OCI-LY7 (cell line): ENCODE data around the gene GTF3C4. TPM values are rescaled to one million over a fixed set of nuclear protein-coding genes. Genes with fewer than 3 reads are reported as not detected.

Source experiments
- BruUV-seq: library from RNA; stranded (reverse); fragments of 400-500 nt; replicated peaks from 2 replicates; lab custom pipeline; 2021; lab: Mats Ljungman, UMichigan
- CTCF ChIA-PET: fragments of 300-600 bp; sonication (Branson Sonifier 250); formaldehyde crosslinking; loops from one replicate; lab custom pipeline; 2022; ENCODE audit warnings: antibody characterized with exemption; ENCODE audit not compliant: unreplicated experiment; lab: Charles Lee
- POLR2A ChIA-PET: fragments of 300-600 bp; sonication (Branson Sonifier 250); formaldehyde crosslinking; loops from one replicate; lab custom pipeline; 2022; ENCODE audit warnings: antibody characterized with exemption; lab: Charles Lee
- DNase-seq: peaks from one replicate; pipeline ENCODE4 v3.0.0-alpha.2; 2015; ENCODE audit warnings: low spot score
- H2AFZ ChIP-seq: fragments of 200-600 bp; sonication (generic), shearing (Covaris generic); 2 replicates; pipeline ENCODE4 v1.6.1; 2014; ENCODE audit warnings: mild to moderate bottlenecking, antibody characterized with exemption, low read length, moderate library complexity
- H3K27ac ChIP-seq: fragments of 200-600 bp; sonication (generic); 2 replicates; pipeline ENCODE4 v1.5.1; 2014; ENCODE audit warnings: mixed run types, low read depth, mild to moderate bottlenecking, moderate library complexity, low read length, inconsistent platforms; ENCODE audit not compliant: poor library complexity, severe bottlenecking
- H3K36me3 ChIP-seq: fragments of 200-600 bp; sonication (generic); 2 replicates; pipeline ENCODE4 v1.6.1; 2014; ENCODE audit warnings: mild to moderate bottlenecking, antibody characterized with exemption, low read length, moderate library complexity, mixed read lengths; ENCODE audit not compliant: insufficient read depth
- H3K4me1 ChIP-seq: fragments of 200-600 bp; sonication (generic); 2 replicates; pipeline ENCODE4 v1.5.1; 2014; ENCODE audit warnings: mild to moderate bottlenecking, low read length; ENCODE audit not compliant: insufficient read depth, poor library complexity, severe bottlenecking
- H3K4me2 ChIP-seq: fragments of 200-600 bp; sonication (generic); 2 replicates; pipeline ENCODE4 v1.6.1; 2014; ENCODE audit warnings: mild to moderate bottlenecking, low read length
- H3K4me3 ChIP-seq: fragments of 200-600 bp; sonication (generic); 2 replicates; pipeline ENCODE4 v1.5.1; 2014; ENCODE audit warnings: mild to moderate bottlenecking, low read depth, low read length; ENCODE audit not compliant: poor library complexity, severe bottlenecking
- H3K79me2 ChIP-seq: fragments of 200-600 bp; sonication (generic); 2 replicates; pipeline ENCODE4 v1.6.1; 2016; ENCODE audit warnings: low read depth, mild to moderate bottlenecking, low read length, moderate library complexity, mixed read lengths; ENCODE audit not compliant: insufficient read depth
- H3K9me2 ChIP-seq: fragments of 200-600 bp; sonication (generic); 2 replicates; pipeline ENCODE4 v1.6.1; 2016; ENCODE audit warnings: mild to moderate bottlenecking, low read length, mixed read lengths; ENCODE audit not compliant: insufficient read depth
- H3K9me3 ChIP-seq: fragments of 200-600 bp; sonication (generic); 2 replicates; pipeline ENCODE4 v1.6.1; 2014; ENCODE audit warnings: mild to moderate bottlenecking, mixed run types, low read length, mixed read lengths
- H4K20me1 ChIP-seq: fragments of 200-600 bp; sonication (generic); 2 replicates; pipeline ENCODE4 v1.6.1; 2014; ENCODE audit warnings: mild to moderate bottlenecking, antibody characterized with exemption, low read length, moderate library complexity, mixed read lengths; ENCODE audit not compliant: insufficient read depth
- EZH2phosphoT487 ChIP-seq: fragments of 200-600 bp; sonication (generic); IDR thresholded peaks from 2 replicates; pipeline ENCODE4 v1.6.1; 2018; ENCODE audit warnings: low read depth, borderline replicate concordance, mild to moderate bottlenecking, mixed run types, antibody characterized with exemption, low read length, moderate library complexity, mixed read lengths
- intact Hi-C: fragments of 100-400 bp; cut with micrococcal nuclease; formaldehyde crosslinking; loops from one replicate; pipeline ENCODE4 v1.10.0; 2022; ENCODE audit not compliant: unreplicated experiment
- total RNA-seq, 2 experiments: library from RNA; depleted of rRNA in 1 of 2; stranded (reverse); fragments of >200 nt in 1 of 2; shearing (Covaris generic) in 1 of 2; gene quantifications; 2 replicates each; pipeline ENCODE4 v1.2.3, GENCODE V29; 2014 to 2022
- TF ChIP-seq, protein P1 (sequence below): fragments of 200-600 bp; sonication (generic); conservative IDR thresholded peaks from 2 replicates; pipeline ENCODE4 v1.5.1; 2014; ENCODE audit warnings: mild to moderate bottlenecking, antibody characterized with exemption, low read length, moderate library complexity, mixed read lengths

The GTF3C4 gene
- total RNA-seq, 2 experiments from 2014 or later: 15.7 to 19.0 TPM

DNA sequence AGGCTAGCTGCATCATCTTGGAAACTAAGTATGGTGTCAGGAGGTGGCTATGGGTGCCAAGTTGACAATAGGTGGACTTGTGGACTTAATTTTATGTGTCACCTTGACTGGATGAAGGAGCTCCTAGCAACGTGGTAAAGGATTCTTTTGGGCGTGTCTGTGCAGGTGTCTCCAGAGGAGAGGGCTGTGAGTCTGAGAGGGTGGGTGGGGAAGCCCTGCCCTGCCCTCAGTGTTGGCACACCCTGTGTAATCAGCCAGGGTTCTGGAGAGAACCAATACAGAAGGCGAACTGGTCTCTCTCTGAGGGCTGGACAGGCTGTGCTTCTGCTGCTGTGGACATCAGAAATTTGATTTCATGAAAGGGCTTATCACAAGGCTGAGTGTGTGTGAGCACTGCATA is 61.0 kb downstream of the GTF3C4 start:
- no peak overlapping the region for H3K4me3 ChIP-seq
- no peak overlapping the region for H2AFZ ChIP-seq
- H3K9me2 ChIP-seq: no peaks in the 10 kb centered on the region
- no peaks in the 10 kb centered on the region for H3K79me2 ChIP-seq
- BruUV-seq: no TSS peak
- DNase-seq: no peak
- TF ChIP-seq EZH2phosphoT487: no peak
- TF ChIP-seq, protein P1, sequence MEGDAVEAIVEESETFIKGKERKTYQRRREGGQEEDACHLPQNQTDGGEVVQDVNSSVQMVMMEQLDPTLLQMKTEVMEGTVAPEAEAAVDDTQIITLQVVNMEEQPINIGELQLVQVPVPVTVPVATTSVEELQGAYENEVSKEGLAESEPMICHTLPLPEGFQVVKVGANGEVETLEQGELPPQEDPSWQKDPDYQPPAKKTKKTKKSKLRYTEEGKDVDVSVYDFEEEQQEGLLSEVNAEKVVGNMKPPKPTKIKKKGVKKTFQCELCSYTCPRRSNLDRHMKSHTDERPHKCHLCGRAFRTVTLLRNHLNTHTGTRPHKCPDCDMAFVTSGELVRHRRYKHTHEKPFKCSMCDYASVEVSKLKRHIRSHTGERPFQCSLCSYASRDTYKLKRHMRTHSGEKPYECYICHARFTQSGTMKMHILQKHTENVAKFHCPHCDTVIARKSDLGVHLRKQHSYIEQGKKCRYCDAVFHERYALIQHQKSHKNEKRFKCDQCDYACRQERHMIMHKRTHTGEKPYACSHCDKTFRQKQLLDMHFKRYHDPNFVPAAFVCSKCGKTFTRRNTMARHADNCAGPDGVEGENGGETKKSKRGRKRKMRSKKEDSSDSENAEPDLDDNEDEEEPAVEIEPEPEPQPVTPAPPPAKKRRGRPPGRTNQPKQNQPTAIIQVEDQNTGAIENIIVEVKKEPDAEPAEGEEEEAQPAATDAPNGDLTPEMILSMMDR: no peak
- ChIA-PET CTCF (no interaction called here), POLR2A (no interaction called here)
- no peaks in the 10 kb centered on the region for H3K36me3 ChIP-seq
- no peaks in the 10 kb centered on the region for H3K9me3 ChIP-seq
- no peak overlapping the region for H3K4me2 ChIP-seq
- intact Hi-C loops: no loop called here
- no peaks in the 10 kb centered on the region for H3K4me1 ChIP-seq
- no peaks in the 10 kb centered on the region for H4K20me1 ChIP-seq
- H3K27ac ChIP-seq: no peak overlapping the region

DNA sequence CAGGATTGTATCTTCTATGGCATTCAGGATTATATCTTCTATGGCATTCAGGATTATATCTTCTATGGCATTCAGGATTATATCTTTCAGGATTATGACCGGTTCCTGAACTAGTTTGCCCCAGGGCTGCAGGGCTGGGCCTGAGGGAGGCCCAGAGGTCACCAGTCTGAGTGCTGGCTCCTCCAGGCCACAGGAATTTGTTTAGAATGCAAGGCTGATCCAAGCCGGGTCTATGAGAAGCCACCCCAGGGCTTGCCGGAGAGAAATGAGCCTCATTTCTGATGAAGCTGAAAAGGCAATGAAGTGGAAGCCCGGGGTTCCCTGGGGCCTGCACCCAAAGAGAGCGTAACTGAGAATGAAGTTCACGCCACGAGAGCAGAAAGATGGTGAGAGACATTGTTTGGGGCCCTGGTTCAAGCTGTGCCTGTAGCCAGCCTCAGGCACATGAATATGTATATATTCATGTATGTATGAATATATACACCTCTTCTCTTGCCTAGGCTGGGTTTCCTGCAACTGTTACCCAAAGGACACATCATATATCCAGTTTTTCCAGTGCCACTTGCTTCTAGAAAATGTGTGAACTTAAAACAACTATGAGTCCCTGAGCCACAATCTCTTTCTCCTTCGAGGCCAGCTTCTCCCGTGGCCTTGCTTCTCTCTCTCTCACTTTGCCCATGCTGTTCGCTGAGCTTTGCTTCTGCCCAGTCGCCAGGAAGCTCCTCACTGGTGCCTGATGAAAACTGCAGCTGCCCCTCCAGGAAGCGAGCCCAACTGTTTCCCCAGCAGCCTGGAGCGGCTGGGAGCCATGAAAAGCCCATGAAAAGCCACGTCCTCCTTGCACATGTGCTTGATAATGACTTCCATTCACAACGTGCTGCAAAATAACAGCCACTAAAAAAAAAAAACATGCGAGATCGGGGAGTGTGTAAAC is 62.3 kb downstream of the GTF3C4 start:
- Histone ChIP-seq H3K4me1 (no peaks in the 10 kb centered on the region), H3K4me2 (no peak overlapping the region), H3K9me2 (no peaks in the 10 kb centered on the region), H3K79me2 (no peaks in the 10 kb centered on the region), H4K20me1 (no peaks in the 10 kb centered on the region), H3K4me3 (no peak overlapping the region), H2AFZ (no peak overlapping the region), H3K36me3 (no peaks in the 10 kb centered on the region), H3K27ac (no peak overlapping the region), H3K9me3 (no peaks in the 10 kb centered on the region)
- intact Hi-C loops: no loop called here
- no peak for DNase-seq
- no TSS peak for BruUV-seq
- TF ChIP-seq, protein P1: no peak
- no peak for TF ChIP-seq EZH2phosphoT487
- CTCF ChIA-PET: no interaction called here
- POLR2A ChIA-PET: no interaction called here

DNA sequence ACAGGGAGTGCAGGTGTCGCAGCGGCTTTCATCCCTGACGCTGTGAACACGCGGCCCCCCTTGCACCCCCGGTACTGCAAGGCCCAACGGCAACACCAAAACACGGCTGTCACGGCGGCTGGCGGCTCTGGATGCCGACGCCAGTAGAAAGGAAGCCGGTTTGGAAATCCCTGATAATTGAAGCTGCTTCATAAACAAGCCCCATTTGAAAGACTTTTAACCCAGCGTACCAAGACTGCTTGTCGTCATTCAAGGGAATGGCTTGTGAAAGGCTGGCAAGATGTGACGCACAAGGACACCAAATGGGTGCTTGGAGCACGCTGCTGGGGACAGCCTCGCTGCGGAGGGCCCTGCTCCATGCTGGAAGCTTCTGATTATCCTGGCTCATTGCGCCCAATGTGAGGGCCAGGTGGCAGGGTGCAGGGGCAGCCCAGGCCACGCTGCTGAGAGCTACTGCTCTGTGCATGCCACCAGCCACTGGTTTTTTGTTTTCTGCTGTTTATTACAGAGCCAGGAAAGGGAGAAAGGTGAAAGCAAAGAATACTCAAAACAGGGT is 63.1 kb downstream of the GTF3C4 start:
- H3K4me3 ChIP-seq: no peak overlapping the region
- BruUV-seq: no TSS peak
- CTCF ChIA-PET: no interaction called here
- TF ChIP-seq, protein P1: no peak
- no peak for TF ChIP-seq EZH2phosphoT487
- no peak overlapping the region for H2AFZ ChIP-seq
- POLR2A ChIA-PET: no interaction called here
- H4K20me1 ChIP-seq: no peaks in the 10 kb centered on the region
- no peaks in the 10 kb centered on the region for H3K4me1 ChIP-seq
- no peaks in the 10 kb centered on the region for H3K9me2 ChIP-seq
- no peaks in the 10 kb centered on the region for H3K36me3 ChIP-seq
- intact Hi-C loops: no loop called here
- H3K9me3 ChIP-seq: no peaks in the 10 kb centered on the region
- H3K27ac ChIP-seq: no peak overlapping the region
- no peak for DNase-seq
- no peaks in the 10 kb centered on the region for H3K79me2 ChIP-seq
- H3K4me2 ChIP-seq: no peak overlapping the region
